Activated T-helper 1 cell treated with anti-CD3 and anti-CD28 coated beads, Interleukin-12 subunit alpha, Interleukin-12 subunit beta, Interleukin-2, Interleukin-4 antibody, amounts not matched to agents 30 ng/mL and 10 ng/mL and 1 ng/mL, durations not matched to agents 14 hours and 24 hours and 36 hours (primary cell): ENCODE measurements around the gene NRM. TPM values are rescaled to one million over a fixed set of nuclear protein-coding genes. Genes with fewer than 3 reads are reported as not detected.
"Not testable (repeated sequence)": the region's sequence is repeated elsewhere in the genome, so short reads cannot be mapped to it uniquely, and the experiment has no call there.

Experiments
- DNase-seq: peaks from one replicate; pipeline ENCODE4 v3.0.0; 2021; ENCODE audit warnings: low spot score
- H3K27ac Mint-ChIP-seq: one replicate; pipeline ENCODE4 v1.8.0; 2021; ENCODE audit warnings: mild to moderate bottlenecking, mixed read lengths
- H3K27me3 Mint-ChIP-seq: one replicate; pipeline ENCODE4 v1.8.0; 2022; ENCODE audit warnings: mild to moderate bottlenecking, moderate library complexity, mixed read lengths; ENCODE audit not compliant: insufficient read depth
- H3K36me3 Mint-ChIP-seq: one replicate; pipeline ENCODE4 v1.8.0; 2021; ENCODE audit warnings: low read depth, mixed read lengths
- H3K4me1 Mint-ChIP-seq: one replicate; pipeline ENCODE4 v1.8.0; 2021; ENCODE audit warnings: low read depth, mixed read lengths
- H3K4me3 Mint-ChIP-seq: one replicate; pipeline ENCODE4 v1.8.0; 2021; ENCODE audit warnings: mild to moderate bottlenecking, moderate library complexity, mixed read lengths
- H3K9me3 Mint-ChIP-seq: one replicate; pipeline ENCODE4 v1.8.0; 2021; ENCODE audit warnings: mixed read lengths
- intact Hi-C: fragments of 100-400 bp; cut with micrococcal nuclease; formaldehyde crosslinking; loops from one replicate; pipeline ENCODE4 v1.15.1; 2024
- total RNA-seq: library from RNA; stranded (reverse); gene quantifications from 2 replicates; pipeline ENCODE4 v1.2.3, GENCODE V29; 2022

NRM gene
- total RNA-seq, 1 donor from 2014 or later, result 15.9 TPM

DNA sequence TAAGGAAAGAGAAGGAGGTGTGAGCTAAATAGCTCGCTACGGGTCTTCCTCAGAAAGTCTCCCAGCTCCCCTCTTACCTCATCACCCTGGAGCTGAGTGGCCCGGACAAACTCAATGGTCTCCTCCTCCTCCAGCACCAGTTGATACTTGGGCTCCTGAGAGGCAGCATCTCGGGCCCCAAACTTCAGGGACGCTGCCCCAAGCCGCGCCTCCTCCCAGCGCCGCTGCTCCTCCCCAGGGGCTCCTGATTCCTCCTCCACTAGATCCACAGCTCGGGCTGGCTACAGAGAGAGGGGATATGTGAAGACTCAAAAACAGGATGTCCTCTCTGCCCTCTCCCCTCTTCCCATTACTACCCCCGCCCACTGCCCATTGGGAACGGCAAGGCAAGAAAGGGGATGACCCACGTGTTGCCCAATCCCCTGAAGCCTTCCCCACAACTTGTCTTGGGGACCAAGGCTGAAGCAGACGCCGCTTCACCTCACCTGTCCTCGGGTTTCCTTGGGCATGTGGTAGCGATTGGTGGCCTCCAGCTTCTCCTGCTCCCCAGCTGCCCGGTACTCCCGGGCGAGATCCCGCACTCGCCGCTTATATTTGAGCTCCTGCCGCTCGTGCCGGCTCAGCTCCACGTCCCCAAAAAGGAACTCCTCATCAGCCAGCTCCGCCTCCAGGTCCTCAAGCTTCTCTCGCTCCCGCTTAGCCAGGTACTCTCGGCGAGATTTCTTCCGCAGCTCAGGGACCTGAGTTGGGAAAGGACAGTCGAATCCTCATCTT is 25.6 kb downstream of the NRM start:
- Mint-ChIP-seq H3K4me3 (no peak overlapping the region), H3K27me3 (no peaks in the 10 kb centered on the region), H3K9me3 (no peaks in the 10 kb centered on the region), H3K4me1 (peaks cover 16% of the 10 kb centered on the region), H3K27ac (peak overlapping the region; percentile 31), H3K36me3 (peaks cover 41% of the 10 kb centered on the region)
- DNase-seq, result no peak
- intact Hi-C loops, result no loop called here

GRCh38 chr6:30657922-30658321 is 32.9 kb downstream of the NRM start:
- peaks cover 10% of the 10 kb centered on the region for H3K4me1 Mint-ChIP-seq
- DNase-seq, H3K9me3 Mint-ChIP-seq, H3K27me3 Mint-ChIP-seq, H3K4me3 Mint-ChIP-seq, intact Hi-C loops: not testable (repeated sequence)
- peaks cover 66% of the 10 kb centered on the region for H3K36me3 Mint-ChIP-seq
- H3K27ac Mint-ChIP-seq, result peak overlapping the region; percentile 9

- DNase-seq, result no peak
- peak overlapping the region; percentile 9 for H3K27ac Mint-ChIP-seq
- H3K4me1 Mint-ChIP-seq, result peaks cover 10% of the 10 kb centered on the region
- H3K27me3 Mint-ChIP-seq, result no peaks in the 10 kb centered on the region
- intact Hi-C loops, result no loop called here
- no peak overlapping the region for H3K4me3 Mint-ChIP-seq
- no peaks in the 10 kb centered on the region for H3K9me3 Mint-ChIP-seq
- H3K36me3 Mint-ChIP-seq, result peaks cover 61% of the 10 kb centered on the region
These were observed 33.3 kb downstream of the NRM start for GRCh38 chr6:30657454-30657853.

DNA sequence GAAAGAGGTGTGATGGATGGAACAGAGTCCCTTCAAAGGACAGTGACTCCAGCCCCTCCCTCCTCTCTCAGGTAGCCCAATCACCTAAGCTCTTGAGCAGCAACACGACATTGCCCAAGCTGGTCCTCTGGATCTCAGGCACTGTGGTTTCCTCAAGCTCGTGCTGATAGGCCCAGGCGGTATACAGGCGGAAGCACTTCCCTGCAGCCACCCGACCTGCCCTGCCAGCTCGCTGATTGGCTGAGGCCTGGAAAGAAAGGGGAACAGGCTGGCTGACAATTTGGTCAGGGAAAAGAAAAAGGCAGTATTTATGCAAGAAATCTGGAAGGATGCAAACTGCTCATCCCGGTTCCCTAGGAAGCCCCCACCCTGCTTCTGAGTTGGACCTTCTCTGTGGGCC is 34.3 kb downstream of the NRM start:
- Mint-ChIP-seq H3K4me3 (no peak overlapping the region), H3K9me3 (no peaks in the 10 kb centered on the region), H3K27ac (no peak overlapping the region), H3K27me3 (no peaks in the 10 kb centered on the region), H3K4me1 (peaks cover 10% of the 10 kb centered on the region), H3K36me3 (peaks cover 59% of the 10 kb centered on the region)
- DNase-seq, result no peak
- intact Hi-C loops, result no loop called here

GRCh38 chr6:30655743-30656094 is 35.1 kb downstream of the NRM start:
- Mint-ChIP-seq H3K27me3 (no peaks in the 10 kb centered on the region), H3K9me3 (no peaks in the 10 kb centered on the region), H3K4me3 (no peak overlapping the region), H3K27ac (no peak overlapping the region), H3K36me3 (peaks cover 65% of the 10 kb centered on the region), H3K4me1 (peaks cover 10% of the 10 kb centered on the region)
- DNase-seq, result no peak
- intact Hi-C loops, result no loop called here

DNA sequence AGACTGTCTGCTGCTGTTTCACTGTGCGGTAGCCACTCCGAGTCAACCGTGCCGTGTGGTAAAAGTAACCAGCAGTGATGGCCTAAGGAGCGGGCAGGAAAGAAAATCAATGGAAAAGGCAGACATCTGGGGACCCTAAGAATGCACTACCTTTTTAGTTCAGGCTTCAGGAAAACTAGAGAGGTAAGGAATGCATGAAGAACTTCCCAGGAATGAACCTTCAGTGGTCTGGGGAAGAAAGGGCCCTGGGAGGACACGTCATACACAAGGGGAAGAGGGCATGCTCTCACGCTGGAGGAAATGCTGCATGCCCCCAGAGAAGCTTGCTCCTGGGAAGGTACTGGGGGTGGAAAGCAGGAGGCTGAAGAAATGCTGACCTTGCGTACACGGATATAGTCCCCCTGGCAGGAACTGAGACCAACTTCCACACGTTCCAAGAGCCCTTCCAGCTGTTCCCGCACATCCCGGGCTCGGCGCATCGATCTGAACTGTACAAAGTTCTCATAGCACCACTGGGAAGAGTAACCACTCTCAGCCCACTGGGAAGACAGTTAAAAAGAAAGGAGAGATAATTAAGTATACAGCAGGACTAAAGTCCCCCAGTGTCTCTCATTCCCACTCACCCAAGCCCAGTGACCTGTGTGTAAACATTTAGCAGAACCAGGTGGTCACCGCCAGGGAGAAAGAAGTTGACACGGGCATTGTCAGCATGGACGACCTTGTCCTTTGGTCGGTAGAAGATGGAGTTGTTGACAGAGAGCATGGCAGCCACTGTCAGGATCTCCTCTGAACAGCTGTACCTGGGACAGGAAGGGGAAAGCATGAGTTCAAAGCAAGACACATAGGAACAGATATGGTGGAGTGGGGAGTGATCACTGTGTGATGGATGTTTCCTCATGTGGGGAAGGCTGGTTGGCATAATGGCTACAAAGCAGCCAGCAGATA is 35.7 kb downstream of the NRM start:
- intact Hi-C loops, result no loop called here
- Mint-ChIP-seq H3K27me3 (no peaks in the 10 kb centered on the region), H3K4me3 (no peak overlapping the region), H3K27ac (peak overlapping the region; percentile 40), H3K36me3 (peaks cover 61% of the 10 kb centered on the region), H3K4me1 (peaks cover 10% of the 10 kb centered on the region), H3K9me3 (no peaks in the 10 kb centered on the region)
- DNase-seq, result no peak

DNA sequence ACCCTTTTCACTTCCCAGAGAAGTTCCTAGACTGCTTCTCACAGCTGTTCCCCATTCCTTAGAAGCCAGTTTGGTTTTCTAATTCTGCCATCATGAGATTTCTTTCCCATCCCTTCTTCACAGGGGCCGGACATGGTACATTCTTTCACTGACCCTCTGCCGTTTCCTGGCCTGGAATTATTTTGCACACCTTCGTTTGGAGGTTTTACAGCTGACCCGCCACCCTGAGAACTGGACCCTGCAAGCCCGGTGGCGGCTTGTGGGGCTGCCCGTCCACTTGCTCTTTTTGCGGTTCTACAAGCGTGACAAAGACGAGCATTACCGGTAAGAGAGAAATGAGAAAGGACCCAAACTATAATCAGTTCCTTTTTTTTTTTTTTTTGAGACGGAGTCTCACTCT is 39.6 kb downstream of the NRM start:
- H3K27me3 Mint-ChIP-seq, result no peaks in the 10 kb centered on the region
- peaks cover 13% of the 10 kb centered on the region for H3K4me1 Mint-ChIP-seq
- DNase-seq, result no peak
- no peaks in the 10 kb centered on the region for H3K9me3 Mint-ChIP-seq
- H3K4me3 Mint-ChIP-seq, result no peak overlapping the region
- no peak overlapping the region for H3K27ac Mint-ChIP-seq
- intact Hi-C loops, result no loop called here
- peaks cover 38% of the 10 kb centered on the region for H3K36me3 Mint-ChIP-seq

GRCh38 chr6:30647242-30648116 is 43.3 kb downstream of the NRM start:
- peaks cover 19% of the 10 kb centered on the region for H3K4me1 Mint-ChIP-seq
- intact Hi-C loops, result loop anchor here (1.0 kb wide), 6 partner anchors 26 to 261 kb away; partner anchors contain the start of genes DHX16, GTF2H4, MDC1 and MRPS18B
- no peaks in the 10 kb centered on the region for H3K9me3 Mint-ChIP-seq
- peak overlapping the region; percentile 91 for H3K27ac Mint-ChIP-seq
- H3K27me3 Mint-ChIP-seq, result no peaks in the 10 kb centered on the region
- peaks cover 27% of the 10 kb centered on the region for H3K36me3 Mint-ChIP-seq
- peak overlapping the region; percentile 90 for H3K4me3 Mint-ChIP-seq
- DNase-seq, result peak; percentile 73

DNA sequence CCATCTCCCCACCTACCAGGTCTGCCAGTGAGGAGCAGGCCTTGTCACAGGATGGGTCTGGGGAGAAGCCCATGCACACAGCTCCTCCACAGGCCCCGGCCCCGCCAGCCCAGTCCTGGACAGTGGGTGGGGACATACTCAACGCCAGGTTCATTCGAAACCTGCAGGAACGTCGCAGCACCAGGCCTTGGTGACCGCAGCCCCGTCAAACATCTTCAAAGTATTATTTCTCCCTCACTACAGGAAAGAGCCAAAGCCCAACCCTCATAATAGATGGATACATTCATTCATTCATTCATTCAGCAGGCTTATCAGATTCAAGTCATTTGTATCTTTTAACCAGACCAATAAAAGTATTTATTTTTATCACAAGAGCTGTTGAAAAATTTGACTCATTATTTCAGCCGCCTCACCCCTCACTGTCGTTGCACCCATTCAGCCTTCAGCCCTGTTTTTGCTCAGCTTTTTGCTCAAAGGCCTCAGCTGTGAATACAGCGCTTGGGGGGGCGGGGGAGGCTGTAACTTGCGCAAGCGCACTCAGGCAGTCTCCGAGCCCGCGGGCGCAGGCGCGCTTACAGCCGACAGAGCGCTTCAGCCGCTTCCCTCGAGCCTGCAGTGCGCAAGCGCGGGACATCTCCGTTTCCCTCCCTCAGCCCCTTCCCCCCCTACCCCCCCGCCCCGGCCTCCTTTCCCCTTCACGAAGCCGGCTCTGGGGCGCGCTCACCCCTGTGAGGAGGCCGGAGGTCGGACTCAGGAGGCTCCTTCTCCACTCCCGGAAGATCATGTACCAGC is 44.1 kb downstream of the NRM start, which contains the start of gene C6orf136:
C6orf136 (plus strand) TSS at position 684 of the 792 bp plus-strand sequence; CDS start at position 783, 99 bp downstream.
- H3K36me3 Mint-ChIP-seq, result peaks cover 22% of the 10 kb centered on the region
- no peaks in the 10 kb centered on the region for H3K27me3 Mint-ChIP-seq
- intact Hi-C loops, result loop anchor here (1.0 kb wide), 8 partner anchors 20 to 262 kb away; partner anchors contain the start of genes ABCF1, ATAT1, DHX16 and GTF2H4
- peak; percentile 89 for DNase-seq
- peaks cover 23% of the 10 kb centered on the region for H3K4me1 Mint-ChIP-seq
- no peaks in the 10 kb centered on the region for H3K9me3 Mint-ChIP-seq
- peak within 1 kb of the TSS; percentile 91 for H3K27ac Mint-ChIP-seq
- peak within 1 kb of the TSS; percentile 90 for H3K4me3 Mint-ChIP-seq

DNA sequence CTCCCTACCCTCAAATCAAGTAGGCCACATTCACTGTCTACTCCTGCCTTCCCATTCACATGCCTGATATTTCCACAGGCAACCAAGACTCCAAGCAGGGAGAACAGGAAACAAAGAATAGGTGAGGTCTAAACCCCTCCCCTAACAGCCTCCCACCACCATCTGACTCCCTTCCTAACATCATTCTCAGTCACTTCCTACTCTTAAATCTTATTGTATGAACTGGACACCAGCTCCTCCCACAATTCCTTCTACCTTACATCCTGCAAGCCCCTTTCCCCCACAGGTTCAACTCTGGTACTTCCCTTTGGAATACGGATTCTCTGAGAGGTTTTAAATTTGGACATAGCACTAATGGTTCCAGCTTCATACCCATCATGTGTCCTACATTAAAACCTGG is 44.8 kb downstream of the NRM start:
- Mint-ChIP-seq H3K27ac (peak overlapping the region; percentile 60), H3K36me3 (peaks cover 23% of the 10 kb centered on the region), H3K4me1 (peaks cover 29% of the 10 kb centered on the region), H3K27me3 (no peaks in the 10 kb centered on the region), H3K9me3 (no peaks in the 10 kb centered on the region), H3K4me3 (peak overlapping the region; percentile 90)
- DNase-seq, result no peak
- intact Hi-C loops, result loop anchor here (1.0 kb wide), 2 partner anchors 20 to 75 kb away; partner anchors contain the start of genes ABCF1 and ATAT1

DNA sequence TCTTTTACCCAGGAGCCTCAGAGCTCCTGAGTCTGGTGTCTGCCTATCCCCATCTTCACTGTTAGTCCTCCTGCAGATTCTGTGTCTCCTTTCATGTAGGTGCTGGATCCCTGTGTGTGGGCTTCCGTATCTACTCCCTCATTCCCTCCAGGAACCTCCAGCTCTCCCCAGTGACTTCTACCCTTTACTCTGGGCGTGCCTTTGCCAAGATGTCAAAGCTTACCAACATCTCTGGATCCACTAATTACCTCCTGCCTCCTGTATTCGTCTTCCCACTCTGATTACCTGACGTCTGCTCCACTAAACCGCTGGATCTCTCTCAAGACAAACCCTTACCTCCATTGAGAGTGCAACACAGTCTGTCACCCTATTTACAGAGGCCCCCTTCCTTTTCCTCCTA is 46.0 kb downstream of the NRM start:
- no peak overlapping the region for H3K27ac Mint-ChIP-seq
- no peaks in the 10 kb centered on the region for H3K9me3 Mint-ChIP-seq
- peaks cover 26% of the 10 kb centered on the region for H3K36me3 Mint-ChIP-seq
- no peak overlapping the region for H3K4me3 Mint-ChIP-seq
- intact Hi-C loops, result no loop called here
- no peaks in the 10 kb centered on the region for H3K27me3 Mint-ChIP-seq
- DNase-seq, result no peak
- peaks cover 38% of the 10 kb centered on the region for H3K4me1 Mint-ChIP-seq
